ENCODE data around the gene HTR4.
"Not testable (repeated sequence)": the region's sequence is repeated elsewhere in the genome, so short reads cannot be mapped to it uniquely, and the experiment has no call there.

The HTR4 gene

DNA sequence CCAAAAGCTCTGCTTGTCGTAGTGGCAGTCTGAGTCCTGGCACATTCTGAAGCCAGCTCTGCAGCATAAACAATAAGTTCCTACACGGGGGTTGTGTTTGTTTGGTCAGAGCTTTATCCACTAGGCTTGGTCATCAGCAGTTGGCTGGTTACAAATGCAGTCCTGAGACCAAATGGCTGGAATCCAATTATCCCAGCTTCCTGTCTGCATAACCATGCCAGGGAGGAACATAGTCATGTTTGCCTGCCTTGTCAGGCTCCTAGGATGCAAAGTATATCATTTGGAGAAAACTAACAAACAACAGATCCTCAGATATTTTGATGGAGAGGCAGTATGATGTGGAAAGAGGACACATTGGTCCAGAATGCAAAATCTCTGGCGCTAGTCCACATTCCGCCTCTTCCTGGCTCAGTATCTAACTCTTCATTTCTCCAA, 184.8 kb downstream of the HTR4 start:
- DNase-seq: no peak

GRCh38 chr5:148468746-148469145, 185.6 kb downstream of the HTR4 start:
- DNase-seq: not testable (repeated sequence)

DNA sequence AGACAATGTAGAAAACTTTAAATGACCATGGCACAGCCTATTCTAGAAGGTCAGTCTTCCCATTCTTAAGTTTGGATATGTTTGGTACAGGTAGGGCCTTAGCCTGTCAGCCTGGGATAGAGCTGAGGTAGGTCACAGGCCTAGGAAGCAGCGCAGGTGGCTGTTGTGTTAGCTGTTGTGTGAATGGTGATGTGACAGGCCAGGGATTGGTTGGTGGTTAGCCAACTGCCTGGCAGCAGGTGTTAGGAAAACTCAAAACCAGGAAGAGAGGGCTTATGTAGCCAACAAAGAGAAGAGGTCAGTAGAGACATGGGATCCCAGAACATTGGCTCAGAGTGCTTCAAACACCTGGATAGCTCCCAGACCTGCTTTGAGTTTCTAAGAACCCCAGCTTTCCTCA, 186.4 kb downstream of the HTR4 start:
- DNase-seq: no peak

DNA sequence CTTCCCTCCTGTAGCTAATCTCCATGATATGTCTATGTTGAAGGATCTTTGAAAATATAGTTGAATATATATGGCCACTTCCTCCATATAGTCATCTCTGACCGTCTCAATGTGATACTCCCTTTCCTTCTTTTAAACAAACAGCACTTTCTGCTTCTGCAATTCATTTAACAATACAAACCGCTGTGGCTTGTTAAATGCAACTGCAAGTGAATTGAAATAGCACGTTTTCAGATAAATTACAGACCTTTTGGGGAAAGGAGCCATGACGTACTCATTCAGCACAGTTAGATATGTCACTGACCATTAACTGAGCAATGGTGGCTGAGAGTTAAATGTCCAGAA, 188.1 kb downstream of the HTR4 start:
- DNase-seq: no peak

GRCh38 chr5:148465381-148466235, 188.7 kb downstream of the HTR4 start:
- no peak for DNase-seq

DNA sequence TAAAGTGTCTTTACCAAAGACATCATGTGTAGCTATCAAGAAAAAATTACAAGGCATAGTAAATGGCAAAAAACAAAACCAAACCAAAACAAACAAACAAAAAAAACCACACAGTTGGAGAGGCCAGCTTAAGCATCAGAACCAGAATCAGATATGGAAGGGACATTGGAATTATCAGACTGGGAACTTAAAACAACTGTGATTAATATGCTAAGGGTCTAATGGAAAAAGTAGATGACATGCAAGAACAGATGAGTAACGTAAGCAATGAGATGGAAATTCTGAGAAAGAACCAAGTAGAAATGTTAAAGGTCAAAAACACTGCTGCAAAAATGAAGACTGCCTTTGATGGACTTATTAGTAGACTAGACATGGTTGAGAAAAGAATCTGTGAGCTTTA, 194.7 kb downstream of the HTR4 start:
- no peak for DNase-seq

DNA sequence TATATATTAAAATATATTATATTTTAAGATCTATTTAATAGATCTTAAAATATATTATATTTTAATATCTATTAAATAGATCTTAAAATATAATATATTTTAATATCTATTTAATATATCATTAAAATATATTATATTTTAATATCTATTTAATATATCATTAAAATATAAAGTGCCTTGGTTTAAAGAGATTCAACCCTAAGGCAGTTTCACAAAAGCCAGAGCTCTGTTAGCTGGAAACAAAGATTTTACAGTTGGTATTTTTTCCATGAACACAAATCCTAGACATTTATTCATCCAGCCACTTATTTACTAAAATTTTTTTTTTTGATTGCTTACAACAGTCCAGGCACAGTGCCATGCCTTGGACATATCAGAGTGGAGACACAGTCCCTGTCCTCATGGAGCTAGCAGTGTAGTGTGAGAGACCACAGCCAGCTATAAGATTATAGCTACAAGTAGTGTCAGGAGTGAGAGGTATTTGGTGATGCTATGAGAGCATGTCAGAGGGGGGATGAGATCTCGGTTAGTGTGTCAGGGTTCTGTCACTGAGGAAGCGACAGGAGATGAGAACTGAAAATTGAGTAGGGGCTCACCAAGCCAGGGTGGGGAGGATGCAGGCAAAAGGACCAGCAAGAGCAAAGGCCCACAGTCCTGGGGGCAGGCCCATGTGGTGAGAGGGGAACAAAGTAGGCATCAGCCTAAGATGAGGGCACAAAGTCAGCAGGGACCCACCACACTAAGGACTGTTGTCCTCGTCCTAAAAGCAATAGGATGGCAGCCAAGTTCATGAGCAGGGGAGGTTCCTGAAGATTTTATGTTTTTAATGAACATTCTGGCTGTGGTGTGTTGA, 196.1 kb downstream of the HTR4 start:
- no peak for DNase-seq

DNA sequence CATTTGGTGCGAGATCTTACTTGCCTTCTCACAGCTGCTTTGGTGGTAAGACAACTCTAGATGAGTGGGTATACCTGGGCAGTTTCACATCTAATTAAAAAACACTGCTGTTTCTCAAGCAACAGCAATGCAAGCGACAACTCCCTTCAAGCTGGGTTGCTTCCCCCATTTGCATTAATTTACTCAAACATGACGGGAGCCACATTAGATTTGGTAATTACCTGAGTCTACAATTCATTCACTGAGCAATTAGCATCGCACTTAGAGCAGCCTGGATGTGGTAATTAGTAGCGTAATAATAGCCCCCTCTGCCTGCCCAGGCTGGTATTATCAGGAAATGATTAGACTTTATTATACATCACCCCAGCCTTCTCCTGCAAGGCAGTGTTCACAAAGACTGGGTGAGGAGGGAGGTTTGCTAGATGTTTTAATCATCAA, 197.1 kb downstream of the HTR4 start:
- no peak for DNase-seq

DNA sequence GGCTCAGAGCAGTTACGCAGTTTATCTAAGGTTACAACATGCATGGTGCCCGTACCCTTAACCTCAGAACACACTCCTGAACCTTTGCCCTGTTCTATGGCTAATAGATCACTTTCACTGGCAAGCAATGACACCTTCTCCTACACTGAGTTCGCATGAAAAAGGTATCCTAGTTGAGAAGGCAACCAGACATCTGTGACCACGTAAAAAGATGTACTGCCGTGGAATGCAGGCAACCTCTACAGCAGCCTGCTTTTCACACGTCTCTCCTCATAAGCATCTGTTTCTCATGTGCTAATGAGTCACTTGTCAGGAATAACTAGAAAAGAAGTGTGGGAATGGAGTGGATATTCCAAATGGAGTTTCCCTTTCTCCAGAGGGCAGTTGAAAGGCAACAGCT, 199.1 kb downstream of the HTR4 start:
- DNase-seq: no peak

GRCh38 chr5:148454576-148454975, 199.8 kb downstream of the HTR4 start:
- no peak for DNase-seq

GRCh38 chr5:148452499-148453193, 201.7 kb downstream of the HTR4 start:
- no peak for DNase-seq

DNA sequence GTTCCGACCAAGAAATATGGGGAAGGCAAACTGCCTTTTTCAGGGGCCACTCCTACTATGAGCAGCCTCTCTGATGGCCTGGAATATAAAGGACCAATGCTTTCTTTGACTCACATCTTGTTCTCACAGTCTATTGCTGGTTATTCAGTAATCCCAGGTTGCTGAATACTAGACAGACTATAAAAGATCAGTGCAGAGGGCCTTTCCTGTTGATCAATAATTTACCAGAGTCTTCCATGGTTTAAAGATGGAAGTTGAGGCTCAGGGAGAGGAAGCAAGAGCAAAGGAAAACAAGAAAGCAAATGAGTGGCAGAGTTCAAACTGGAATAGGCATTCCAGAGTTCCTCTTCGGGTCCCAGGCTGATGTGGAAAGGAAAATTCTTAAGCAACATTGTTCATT, 207.7 kb downstream of the HTR4 start:
- DNase-seq: no peak

- DNase-seq: no peak
These were observed 208.7 kb downstream of the HTR4 start for GRCh38 chr5:148445578-148445977.

DNA sequence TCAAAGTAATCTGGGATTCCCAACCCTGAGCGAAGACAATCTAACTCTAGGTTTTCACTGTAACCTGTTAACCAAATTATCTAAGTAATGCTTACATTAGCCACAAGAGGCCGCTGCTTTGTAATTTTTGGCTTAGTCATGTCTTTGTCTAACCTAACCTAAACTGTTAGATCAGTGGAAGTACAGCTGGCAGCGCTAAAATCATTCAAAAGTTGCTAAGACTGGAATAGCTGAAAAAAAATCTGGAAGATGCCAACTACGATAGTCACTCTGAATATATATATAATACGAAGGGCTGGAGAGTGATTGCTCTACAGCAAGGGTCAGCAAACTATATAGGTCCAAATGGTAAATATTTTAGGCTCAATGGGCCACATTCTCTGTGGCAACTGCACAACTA, 210.3 kb downstream of the HTR4 start:
- peak; percentile 21 for DNase-seq

GRCh38 chr5:148443241-148443640, 211.1 kb downstream of the HTR4 start:
- DNase-seq: no peak

- DNase-seq: no peak
These were observed 215.4 kb downstream of the HTR4 start for GRCh38 chr5:148438933-148439332.

GRCh38 chr5:148437249-148437648, 217.1 kb downstream of the HTR4 start:
- DNase-seq: no peak

DNA sequence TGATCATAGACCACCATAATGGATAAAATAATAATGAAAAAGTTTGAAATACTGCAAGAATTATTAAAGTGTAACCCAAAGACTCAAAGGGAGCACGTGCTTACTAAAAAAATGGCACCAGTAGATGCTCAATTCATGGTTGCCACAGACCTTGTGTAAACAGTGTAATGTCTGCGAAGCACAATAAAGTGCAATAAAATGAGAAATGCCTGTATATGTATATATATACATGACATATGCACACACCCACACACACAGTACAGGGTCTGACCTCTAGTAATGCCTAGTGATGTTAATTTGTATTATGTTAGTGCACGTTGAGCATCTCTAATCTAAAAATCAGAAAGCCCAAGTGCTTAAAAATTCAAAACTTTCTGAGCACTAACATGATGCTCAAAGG, 218.3 kb downstream of the HTR4 start:
- DNase-seq: no peak

GRCh38 chr5:148433826-148434225, 220.5 kb downstream of the HTR4 start:
- no peak for DNase-seq

Measured in stimulated activated CD4-positive, alpha-beta T cell treated with anti-CD3 and anti-CD28 coated beads, Interleukin-12 subunit alpha, Interleukin-12 subunit beta, amount 100 ng/mL, for 4 hours (primary cell).